DND-41 (cell line): ENCODE results near the gene HNRNPUL1.

Source experiments
- EZH2 ChIP-seq: IDR thresholded peaks from 3 replicates; pipeline ENCODE4 v1.6.1; 2012; ENCODE audit warnings: borderline replicate concordance, low read depth, mild to moderate bottlenecking, moderate library complexity, low read length, inconsistent platforms; ENCODE audit not compliant: severe bottlenecking
- TF ChIP-seq, protein P1 (sequence below): IDR thresholded peaks from 2 replicates; pipeline ENCODE4 v1.5.1; 2012; ENCODE audit warnings: borderline replicate concordance, low read length, moderate library complexity, mild to moderate bottlenecking; ENCODE audit not compliant: poor library complexity, severe bottlenecking; ENCODE audit errors: extremely low read depth

DNA sequence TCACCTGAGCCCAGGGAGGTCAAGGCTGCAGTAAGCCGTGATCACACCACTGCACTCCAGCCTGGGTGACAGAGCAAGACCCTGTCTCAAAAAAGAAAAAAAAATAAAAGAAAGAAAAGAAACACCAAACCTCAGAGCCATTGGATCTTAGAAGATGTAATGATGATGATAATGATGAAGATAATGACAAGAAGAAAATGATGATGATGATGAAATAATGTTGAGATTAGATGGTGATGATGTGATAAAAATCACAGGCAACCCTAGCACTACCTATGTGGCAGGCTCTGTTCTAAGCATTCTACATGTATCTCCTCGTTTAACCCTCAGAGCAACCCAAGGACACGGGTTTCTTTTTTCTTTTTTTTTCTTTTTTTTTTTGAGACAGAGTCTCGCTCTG, 20.1 kb upstream of the HNRNPUL1 start:
- TF ChIP-seq, protein P1, sequence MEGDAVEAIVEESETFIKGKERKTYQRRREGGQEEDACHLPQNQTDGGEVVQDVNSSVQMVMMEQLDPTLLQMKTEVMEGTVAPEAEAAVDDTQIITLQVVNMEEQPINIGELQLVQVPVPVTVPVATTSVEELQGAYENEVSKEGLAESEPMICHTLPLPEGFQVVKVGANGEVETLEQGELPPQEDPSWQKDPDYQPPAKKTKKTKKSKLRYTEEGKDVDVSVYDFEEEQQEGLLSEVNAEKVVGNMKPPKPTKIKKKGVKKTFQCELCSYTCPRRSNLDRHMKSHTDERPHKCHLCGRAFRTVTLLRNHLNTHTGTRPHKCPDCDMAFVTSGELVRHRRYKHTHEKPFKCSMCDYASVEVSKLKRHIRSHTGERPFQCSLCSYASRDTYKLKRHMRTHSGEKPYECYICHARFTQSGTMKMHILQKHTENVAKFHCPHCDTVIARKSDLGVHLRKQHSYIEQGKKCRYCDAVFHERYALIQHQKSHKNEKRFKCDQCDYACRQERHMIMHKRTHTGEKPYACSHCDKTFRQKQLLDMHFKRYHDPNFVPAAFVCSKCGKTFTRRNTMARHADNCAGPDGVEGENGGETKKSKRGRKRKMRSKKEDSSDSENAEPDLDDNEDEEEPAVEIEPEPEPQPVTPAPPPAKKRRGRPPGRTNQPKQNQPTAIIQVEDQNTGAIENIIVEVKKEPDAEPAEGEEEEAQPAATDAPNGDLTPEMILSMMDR: no peak
- no peak for TF ChIP-seq EZH2
